Mesenchymal stem cell (in vitro differentiated cells and primary cell): Measurements from ENCODE around the gene OSGIN1.

Source experiments
- DNase-seq: peaks from one replicate; pipeline ENCODE4 v3.0.0-alpha.2; 2013
- H2AFZ ChIP-seq: one replicate; pipeline ENCODE4 v1.6.1; 2013; ENCODE audit warnings: low read depth, mild to moderate bottlenecking, control low read depth, inconsistent platforms, low read length, moderate library complexity
- H2AK5ac ChIP-seq: 2 replicates; pipeline ENCODE4 v1.6.1; 2013; ENCODE audit warnings: low read length, moderate library complexity, mild to moderate bottlenecking, inconsistent platforms; ENCODE audit not compliant: severe bottlenecking
- H2BK120ac ChIP-seq: one replicate; pipeline ENCODE4 v1.6.1; 2013; ENCODE audit warnings: low read depth, mild to moderate bottlenecking, inconsistent platforms, low read length, moderate library complexity
- H2BK12ac ChIP-seq, 2 experiments: one replicate each; pipeline ENCODE4 v1.6.1; 2013; ENCODE audit warnings: inconsistent platforms in 2 of 2, low read length in 2 of 2, mild to moderate bottlenecking in 2 of 2, moderate library complexity in 2 of 2, control low read depth in 1 of 2
- H2BK15ac ChIP-seq: one replicate; pipeline ENCODE4 v1.6.1; 2013; ENCODE audit warnings: mild to moderate bottlenecking, low read depth, inconsistent platforms; ENCODE audit not compliant: poor library complexity, severe bottlenecking
- H2BK5ac ChIP-seq: 2 replicates; pipeline ENCODE4 v1.6.1; 2013; ENCODE audit warnings: low read depth, mild to moderate bottlenecking, low read length, control low read depth, inconsistent platforms; ENCODE audit not compliant: poor library complexity, severe bottlenecking
- H3K14ac ChIP-seq, 2 experiments: one replicate each; pipeline ENCODE4 v1.6.1; 2013; ENCODE audit warnings: inconsistent platforms in 2 of 2, low read length in 2 of 2, control low read depth in 1 of 2, mild to moderate bottlenecking in 1 of 2, moderate library complexity in 1 of 2
- H3K18ac ChIP-seq, 2 experiments: one replicate each; pipeline ENCODE4 v1.6.1; 2013; ENCODE audit warnings: inconsistent platforms in 2 of 2, low read length in 2 of 2, control low read depth in 1 of 2, low read depth in 1 of 2, mild to moderate bottlenecking in 1 of 2
- H3K23ac ChIP-seq, 2 experiments: one replicate each; pipeline ENCODE4 v1.6.1; 2013; ENCODE audit warnings: inconsistent platforms in 2 of 2, low read length in 2 of 2, mild to moderate bottlenecking in 2 of 2, moderate library complexity in 2 of 2, control low read depth in 1 of 2
- H3K27ac ChIP-seq: 2 replicates; pipeline ENCODE4 v1.5.1; 2013; ENCODE audit warnings: mild to moderate bottlenecking, moderate library complexity, low read length, control low read depth, inconsistent platforms; ENCODE audit not compliant: poor library complexity, severe bottlenecking
- H3K27me3 ChIP-seq, 2 experiments: 2 replicates each; pipeline versions ENCODE4 v1.6.1 to v1.7.0; 2013; ENCODE audit warnings: low read length in 2 of 2, mild to moderate bottlenecking in 2 of 2, moderate library complexity in 2 of 2, control low read depth in 1 of 2, inconsistent platforms in 1 of 2; ENCODE audit not compliant: control insufficient read depth in 1 of 2, insufficient read depth in 1 of 2
- H3K36me3 ChIP-seq, 2 experiments: 2 replicates each; pipeline versions ENCODE4 v1.6.1 to v1.7.0; 2013; ENCODE audit warnings: low read length in 2 of 2, control low read depth in 1 of 2, inconsistent platforms in 1 of 2, low read depth in 1 of 2, mild to moderate bottlenecking in 1 of 2; ENCODE audit not compliant: insufficient read depth in 2 of 2, control insufficient read depth in 1 of 2
- H3K4ac ChIP-seq, 2 experiments: one replicate each; pipeline ENCODE4 v1.6.1; 2013; ENCODE audit warnings: inconsistent platforms in 2 of 2, low read length in 2 of 2, mild to moderate bottlenecking in 2 of 2, moderate library complexity in 2 of 2, control low read depth in 1 of 2, low read depth in 1 of 2
- H3K4me1 ChIP-seq: 2 replicates; pipeline ENCODE4 v1.6.1; 2013; ENCODE audit warnings: low read depth, low read length, control low read depth; ENCODE audit not compliant: control insufficient read depth, insufficient read depth
- H3K4me2 ChIP-seq: 2 replicates; pipeline ENCODE4 v1.6.1; 2013; ENCODE audit warnings: low read length, mild to moderate bottlenecking, inconsistent platforms; ENCODE audit not compliant: poor library complexity, severe bottlenecking
- H3K4me3 ChIP-seq, 2 experiments: 2 replicates each; pipeline versions ENCODE4 v1.5.1 to v1.7.0; 2013; ENCODE audit warnings: low read length in 2 of 2, mild to moderate bottlenecking in 2 of 2, control low read depth in 1 of 2, low read depth in 1 of 2; ENCODE audit not compliant: insufficient read depth in 1 of 2
- H3K79me1 ChIP-seq: replicated peaks from 2 replicates; pipeline ENCODE4 v1.6.1; 2013; ENCODE audit warnings: mild to moderate bottlenecking, control low read depth, low read length, inconsistent platforms; ENCODE audit not compliant: poor library complexity, severe bottlenecking
- H3K9ac ChIP-seq: 2 replicates; pipeline ENCODE4 v1.7.0; 2013; ENCODE audit warnings: mild to moderate bottlenecking, low read length, moderate library complexity
- H3K9me3 ChIP-seq: 2 replicates; pipeline ENCODE4 v1.7.0; 2013; ENCODE audit warnings: mild to moderate bottlenecking, low read length; ENCODE audit not compliant: control insufficient read depth
- H4K8ac ChIP-seq: one replicate; pipeline ENCODE4 v1.6.1; 2013; ENCODE audit warnings: inconsistent platforms, mild to moderate bottlenecking, low read length, moderate library complexity
- H4K91ac ChIP-seq: one replicate; pipeline ENCODE4 v1.6.1; 2013; ENCODE audit warnings: mild to moderate bottlenecking, low read length, inconsistent platforms
- WGBS: methylation state at CpG from one replicate; pipeline ENCODE4 v1.1.7; 2013; ENCODE audit warnings: mixed read lengths; 5-methylcytosine and 5-hydroxymethylcytosine counted together

OSGIN1 gene

GRCh38 chr16:83978401-83978904 lies 25.4 kb downstream of the OSGIN1 start:
- Histone ChIP-seq H3K4me2 (no peak overlapping the region), H3K27ac (no peak overlapping the region), H2BK12ac (no peak overlapping the region), H2BK5ac (no peak overlapping the region), H3K9ac (no peak overlapping the region), H4K8ac (no peak overlapping the region), H2AK5ac (no peak overlapping the region), H3K9me3 (peaks cover 23% of the 10 kb centered on the region), H3K36me3 (no peaks in the 10 kb centered on the region), H3K18ac (no peak overlapping the region), H4K91ac (no peak overlapping the region), H2AFZ (no peak overlapping the region), H3K4me3 (no peak overlapping the region), H2BK15ac (no peak overlapping the region), H3K4me1 (peaks cover 2% of the 10 kb centered on the region), H3K4ac (no peak overlapping the region), H2BK120ac (no peak overlapping the region), H3K27me3 (peaks cover 12 to 27% of the 10 kb centered on the region in 2 experiments), H3K23ac (no peak overlapping the region), H3K14ac (no peak overlapping the region), H3K79me1 (no peaks in the 10 kb centered on the region)
- WGBS = 74% methylated on average over 4 of the region's 5 CpGs
- no peak for DNase-seq

GRCh38 chr16:83979441-83979840 lies 26.4 kb downstream of the OSGIN1 start:
- peaks cover 23% of the 10 kb centered on the region for H3K9me3 ChIP-seq
- H2AK5ac ChIP-seq = no peak overlapping the region
- no peak overlapping the region for H3K4me3 ChIP-seq
- H3K4me2 ChIP-seq = no peak overlapping the region
- 89% methylated on average over 5 of the region's 7 CpGs for WGBS
- H2BK12ac ChIP-seq = no peak overlapping the region
- H3K9ac ChIP-seq = no peak overlapping the region
- H3K79me1 ChIP-seq = no peaks in the 10 kb centered on the region
- H3K27ac ChIP-seq = no peak overlapping the region
- H2BK5ac ChIP-seq = no peak overlapping the region
- no peak overlapping the region for H3K4ac ChIP-seq
- H3K23ac ChIP-seq = no peak overlapping the region
- peaks cover 12 to 27% of the 10 kb centered on the region in 2 experiments for H3K27me3 ChIP-seq
- peaks cover 2% of the 10 kb centered on the region for H3K4me1 ChIP-seq
- H3K18ac ChIP-seq = no peak overlapping the region
- no peak overlapping the region for H2BK120ac ChIP-seq
- no peak overlapping the region for H4K8ac ChIP-seq
- H4K91ac ChIP-seq = no peak overlapping the region
- H2BK15ac ChIP-seq = no peak overlapping the region
- DNase-seq = no peak
- H2AFZ ChIP-seq = no peak overlapping the region
- H3K36me3 ChIP-seq = no peaks in the 10 kb centered on the region
- H3K14ac ChIP-seq = no peak overlapping the region

- no peak overlapping the region for H3K23ac ChIP-seq
- peaks cover 2% of the 10 kb centered on the region for H3K4me1 ChIP-seq
- H3K27me3 ChIP-seq = peaks cover 12 to 25% of the 10 kb centered on the region in 2 experiments
- H2AFZ ChIP-seq = no peak overlapping the region
- no peak overlapping the region for H4K91ac ChIP-seq
- peak overlapping the region in 1 of 2 experiments; percentile 4 for H3K4me3 ChIP-seq
- H3K9ac ChIP-seq = no peak overlapping the region
- no peak overlapping the region for H2AK5ac ChIP-seq
- H2BK120ac ChIP-seq = no peak overlapping the region
- no peak overlapping the region for H3K4me2 ChIP-seq
- no peaks in the 10 kb centered on the region for H3K36me3 ChIP-seq
- no peak overlapping the region for H3K14ac ChIP-seq
- no peak overlapping the region for H3K4ac ChIP-seq
- no peak overlapping the region for H2BK5ac ChIP-seq
- no peak overlapping the region for H3K18ac ChIP-seq
- no peak for DNase-seq
- 96% methylated on average over 2 of the region's 2 CpGs for WGBS
- no peak overlapping the region for H4K8ac ChIP-seq
- no peak overlapping the region for H2BK12ac ChIP-seq
- H3K79me1 ChIP-seq = no peaks in the 10 kb centered on the region
- H2BK15ac ChIP-seq = no peak overlapping the region
- H3K27ac ChIP-seq = no peak overlapping the region
- H3K9me3 ChIP-seq = peaks cover 23% of the 10 kb centered on the region
Measured at GRCh38 chr16:83980794-83981193, 27.8 kb downstream of the OSGIN1 start.

GRCh38 chr16:83981799-83982198 lies 28.8 kb downstream of the OSGIN1 start:
- H3K9me3 ChIP-seq = peaks cover 23% of the 10 kb centered on the region
- no peak overlapping the region for H3K4me2 ChIP-seq
- no peak overlapping the region for H3K4me3 ChIP-seq
- H3K14ac ChIP-seq = no peak overlapping the region
- peaks cover 15 to 18% of the 10 kb centered on the region in 2 experiments for H3K27me3 ChIP-seq
- H2BK12ac ChIP-seq = no peak overlapping the region
- H3K18ac ChIP-seq = no peak overlapping the region
- no peak overlapping the region for H2BK15ac ChIP-seq
- no peak overlapping the region for H4K8ac ChIP-seq
- no peak overlapping the region for H3K23ac ChIP-seq
- H2AFZ ChIP-seq = no peak overlapping the region
- no peak overlapping the region for H2AK5ac ChIP-seq
- H3K27ac ChIP-seq = no peak overlapping the region
- H3K4me1 ChIP-seq = peaks cover 2% of the 10 kb centered on the region
- DNase-seq = no peak
- H3K4ac ChIP-seq = no peak overlapping the region
- H4K91ac ChIP-seq = no peak overlapping the region
- no peak overlapping the region for H2BK120ac ChIP-seq
- no peak overlapping the region for H2BK5ac ChIP-seq
- no peak overlapping the region for H3K9ac ChIP-seq
- no peaks in the 10 kb centered on the region for H3K36me3 ChIP-seq
- 94% methylated on average over 8 of the region's 8 CpGs for WGBS
- no peaks in the 10 kb centered on the region for H3K79me1 ChIP-seq
